Tongue (tissue), 2 donors: Measurements from ENCODE around the gene PRXL2B. TPM values are rescaled to one million over a fixed set of nuclear protein-coding genes. Genes with fewer than 3 reads are reported as not detected.
"Not testable (repeated sequence)": the region's sequence is repeated elsewhere in the genome, so short reads cannot be mapped to it uniquely, and the experiment has no call there.

Experiments
- DNase-seq: peaks from one replicate; pipeline ENCODE4 v3.0.0-alpha.2; 2015
- total RNA-seq: library from RNA; depleted of rRNA; stranded (reverse); fragments of >200 nt; gene quantifications from one replicate; pipeline ENCODE4 v1.2.3, GENCODE V29; 2014

The PRXL2B gene
- total RNA-seq: 15.4 TPM

- peak; percentile 100 for DNase-seq
Observed at GRCh38 chr1:2586154-2587070, at the start of gene PRXL2B. PRXL2B (plus strand) TSS chr1:2586777; CDS start chr1:2586886, 109 bp downstream.

- no peak for DNase-seq
Observed at GRCh38 chr1:2537784-2538115, 48.8 kb upstream of the PRXL2B start.

GRCh38 chr1:2538376-2538775, 48.2 kb upstream of the PRXL2B start:
- DNase-seq: no peak

GRCh38 chr1:2538872-2539271, 47.7 kb upstream of the PRXL2B start:
- no peak for DNase-seq

- DNase-seq: no peak
Observed at GRCh38 chr1:2539312-2539907, 47.2 kb upstream of the PRXL2B start.

GRCh38 chr1:2540816-2541492, 45.6 kb upstream of the PRXL2B start:
- DNase-seq: peak; percentile 40

GRCh38 chr1:2541619-2542245, 44.8 kb upstream of the PRXL2B start:
- no peak for DNase-seq

- no peak for DNase-seq
Observed at GRCh38 chr1:2542246-2542915, 44.2 kb upstream of the PRXL2B start.

GRCh38 chr1:2543543-2544092, 43.0 kb upstream of the PRXL2B start:
- DNase-seq: no peak

- peak; percentile 50 for DNase-seq
Observed at GRCh38 chr1:2544093-2544874, 42.3 kb upstream of the PRXL2B start.

- no peak for DNase-seq
Observed at GRCh38 chr1:2544875-2545640, 41.5 kb upstream of the PRXL2B start.

GRCh38 chr1:2545754-2546514, 40.6 kb upstream of the PRXL2B start:
- peak; percentile 77 for DNase-seq

GRCh38 chr1:2546515-2547209, 39.9 kb upstream of the PRXL2B start:
- peak; percentile 75 for DNase-seq

- DNase-seq: no peak
Observed at GRCh38 chr1:2547210-2548067, 39.1 kb upstream of the PRXL2B start.

- peak; percentile 86 for DNase-seq
Observed at GRCh38 chr1:2548068-2548589, 38.4 kb upstream of the PRXL2B start.

- not testable (repeated sequence) for DNase-seq
Observed at GRCh38 chr1:2549367-2550029, 37.1 kb upstream of the PRXL2B start.
